Measurements from ENCODE around the gene TPI1.
"Not testable (repeated sequence)": the region's sequence is repeated elsewhere in the genome, so short reads cannot be mapped to it uniquely, and the experiment has no call there.

Gene TPI1

GRCh38 chr12:6883252-6883651 is 15.9 kb downstream of the TPI1 start:
- DNase-seq: no peak
- intact Hi-C loops (cut with DNase I): no loop called here

DNA sequence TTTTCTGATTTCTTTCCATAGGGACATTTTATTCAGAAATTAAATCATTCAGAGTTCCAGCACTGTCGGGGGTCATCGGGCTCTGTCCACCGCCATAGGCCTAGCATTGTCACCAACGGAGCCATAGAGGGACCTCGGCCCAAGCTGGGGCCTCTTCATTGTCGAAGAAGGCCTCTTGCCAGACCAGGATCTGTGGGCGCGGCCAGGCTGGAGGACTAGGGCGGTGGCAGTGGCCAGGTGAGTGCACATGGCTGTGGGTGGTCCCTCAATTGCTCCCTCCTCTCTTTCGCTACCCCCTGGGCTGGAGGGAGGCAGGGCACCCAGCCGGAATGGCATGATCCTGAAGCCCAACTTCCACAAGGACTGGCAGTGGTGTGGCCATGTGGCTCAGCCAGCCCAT is 16.4 kb downstream of the TPI1 start:
- DNase-seq: no peak
- intact Hi-C loops (cut with DNase I): no loop called here

DNA sequence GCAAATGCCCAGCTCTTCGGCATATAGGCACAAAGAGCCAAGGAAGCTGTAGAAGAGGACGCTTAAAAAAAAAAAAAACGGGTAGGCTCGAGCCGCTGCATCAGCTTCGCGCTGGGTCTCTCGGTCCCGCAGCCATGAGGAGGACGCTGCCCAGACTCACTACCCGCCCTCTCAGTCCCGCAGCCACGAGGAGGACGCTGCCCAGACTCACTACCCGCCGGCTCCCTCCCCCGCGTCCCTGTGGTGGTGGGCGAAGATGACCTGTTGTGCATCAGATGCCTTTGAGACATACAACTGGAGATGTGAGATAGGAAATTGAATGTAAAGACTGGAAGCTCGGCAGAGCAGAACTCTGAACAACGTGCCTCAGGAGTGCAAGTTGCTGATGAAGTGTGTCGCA is 17.2 kb downstream of the TPI1 start:
- intact Hi-C loops (cut with DNase I): no loop called here
- no peak for DNase-seq

DNA sequence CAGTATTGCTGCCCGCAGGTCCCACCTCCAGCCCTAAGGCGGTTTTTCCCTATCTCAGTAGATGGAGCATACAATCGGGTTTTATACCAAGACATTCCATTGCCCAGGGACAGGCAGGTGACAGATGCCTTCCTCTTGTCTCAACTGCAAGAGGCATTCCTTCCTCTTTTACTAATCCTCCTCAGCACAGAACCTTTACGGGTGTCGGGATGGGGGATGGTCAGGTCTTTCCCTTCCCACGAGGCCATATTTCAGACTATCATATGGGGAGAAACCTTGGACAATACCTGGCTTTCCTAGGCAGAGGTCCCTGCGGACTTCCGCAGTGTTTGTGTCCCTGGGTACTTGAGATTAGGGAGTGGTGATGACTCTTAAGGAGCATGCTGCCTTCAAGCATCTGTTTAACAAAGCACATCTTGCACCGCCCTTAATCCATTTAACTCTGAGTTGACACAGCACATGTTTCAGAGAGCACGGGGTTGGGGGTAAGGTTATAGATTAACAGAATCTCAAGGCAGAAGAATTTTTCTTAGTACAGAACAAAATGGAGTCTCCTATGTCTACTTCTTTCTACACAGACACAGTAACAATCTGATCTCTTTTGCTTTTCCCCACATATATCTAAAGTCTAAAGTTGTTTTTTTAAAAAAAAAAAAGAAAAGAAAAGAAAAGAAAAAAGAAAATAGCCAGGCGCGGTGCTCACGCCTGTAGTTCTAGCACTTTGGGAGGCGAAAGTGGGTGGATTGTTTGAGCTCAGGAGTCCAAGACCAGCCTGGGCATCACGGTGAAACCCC is 19.1 kb downstream of the TPI1 start:
- DNase-seq; intact Hi-C loops (cut with DNase I): not testable (repeated sequence)

- DNase-seq: no peak
- intact Hi-C loops (cut with DNase I): no loop called here
These were observed 20.1 kb downstream of the TPI1 start for GRCh38 chr12:6887460-6887859.

DNA sequence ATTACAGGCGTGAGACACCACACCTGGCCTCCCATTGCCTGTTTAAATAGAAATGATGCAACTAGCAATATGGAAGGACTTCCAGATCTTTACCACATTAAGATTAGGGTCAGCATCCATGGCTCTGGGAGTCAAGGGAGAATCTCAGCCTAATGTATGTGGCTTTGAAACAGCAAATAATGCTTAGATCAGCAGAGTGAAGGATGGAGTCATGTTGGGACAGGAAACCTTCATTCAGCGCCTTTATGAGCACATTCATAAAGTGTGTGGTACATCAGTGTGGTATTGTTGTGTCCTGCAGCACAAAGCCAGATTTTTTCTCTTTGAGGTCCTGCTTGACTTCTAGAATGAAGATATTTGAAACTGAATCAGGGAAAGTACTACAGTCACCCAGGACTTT is 21.0 kb downstream of the TPI1 start:
- DNase-seq: no peak
- intact Hi-C loops (cut with DNase I): no loop called here

DNA sequence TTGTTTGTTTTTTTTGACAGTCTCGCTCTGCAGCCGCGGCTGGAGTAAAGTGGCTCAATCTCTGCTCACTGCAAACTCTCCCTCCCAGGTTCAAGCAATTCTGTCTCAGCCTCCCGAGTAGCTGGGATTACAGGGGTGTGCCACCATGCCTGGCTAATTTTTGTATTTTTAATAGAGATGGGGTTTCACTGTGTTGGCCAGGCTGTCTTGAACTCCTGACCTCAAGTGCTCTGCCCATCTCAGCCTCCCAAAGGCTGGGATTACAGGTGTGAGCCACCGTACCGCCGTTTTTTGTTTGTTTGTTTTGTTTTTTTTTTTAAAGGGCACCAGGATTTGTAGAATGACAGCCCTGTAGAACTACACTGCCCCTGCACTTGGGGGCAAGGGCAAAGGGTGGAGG is 21.5 kb downstream of the TPI1 start:
- intact Hi-C loops (cut with DNase I); DNase-seq: not testable (repeated sequence)

DNA sequence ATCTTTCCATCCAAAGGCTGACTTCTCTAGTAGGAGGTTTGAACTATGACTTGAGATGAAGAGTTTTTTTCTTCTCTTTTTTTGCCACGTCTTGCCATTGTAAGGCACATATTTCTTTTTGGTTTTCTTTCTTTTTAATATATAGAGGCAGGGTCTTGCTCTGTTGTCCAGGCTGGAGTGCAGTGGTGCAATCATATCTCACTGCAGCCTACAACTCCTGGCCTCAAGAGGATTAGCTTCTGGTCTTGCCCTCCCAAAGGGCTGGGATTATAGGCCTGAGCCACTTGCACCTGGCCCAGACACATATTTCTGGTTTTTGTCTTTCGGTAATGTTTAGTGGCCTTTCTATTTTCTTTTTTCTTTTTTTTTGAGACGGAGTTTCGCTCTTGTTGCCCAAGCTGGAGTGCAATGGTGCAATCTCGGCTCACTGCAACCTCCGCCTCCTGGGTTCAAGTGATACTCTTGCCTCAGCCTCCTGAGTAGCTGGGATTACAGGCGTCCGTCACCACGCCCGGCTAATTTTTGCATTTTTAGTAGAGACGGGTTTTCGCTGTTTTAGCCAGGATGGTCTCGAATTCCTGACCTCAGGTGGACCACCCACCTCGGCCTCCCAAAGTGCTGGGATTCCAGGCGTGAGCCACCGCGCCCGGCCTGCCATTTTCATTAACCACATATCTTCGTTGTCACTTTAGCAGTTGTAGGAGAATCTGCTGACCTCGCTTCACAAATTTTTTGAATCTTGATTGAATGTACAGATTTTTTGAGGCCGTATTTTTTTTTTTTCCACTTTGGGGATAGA is 22.6 kb downstream of the TPI1 start:
- not testable (repeated sequence) for DNase-seq
- intact Hi-C loops (cut with DNase I): loop anchor here (2.0 kb wide), 2 partner anchors 17 to 37 kb away; partner anchors contain the start of genes SPSB2 and USP5

- intact Hi-C loops (cut with DNase I): loop anchor here (2.0 kb wide), 2 partner anchors 18 to 38 kb away; partner anchors contain the start of genes SPSB2 and USP5
- DNase-seq: peak; percentile 96 to 100 (median 99)
These were observed 23.7 kb downstream of the TPI1 start for GRCh38 chr12:6890789-6891645.

GRCh38 chr12:6891646-6892001 is 24.3 kb downstream of the TPI1 start:
- intact Hi-C loops (cut with DNase I): loop anchor here (2.0 kb wide), 2 partner anchors 19 to 39 kb away; partner anchors contain the start of genes SPSB2 and USP5
- DNase-seq: no peak

DNA sequence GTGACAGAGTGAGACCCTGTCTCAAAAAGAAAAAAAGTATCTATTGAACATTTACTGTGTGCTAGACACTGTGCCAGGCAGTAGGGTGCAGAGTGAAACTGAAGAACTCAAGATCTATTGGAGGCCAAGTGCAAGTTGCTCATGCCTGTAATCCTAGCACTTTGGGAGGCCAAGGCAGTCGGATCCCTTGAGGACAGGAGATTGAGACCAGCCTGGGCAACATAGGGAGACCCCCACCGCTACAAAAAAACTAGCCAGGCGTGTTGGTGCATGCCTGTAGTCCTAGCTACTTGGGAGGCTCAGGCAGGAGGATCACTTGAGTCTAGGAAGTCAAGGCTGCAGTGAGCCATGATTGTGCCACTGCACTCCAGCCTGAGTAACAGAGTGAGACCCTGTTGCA is 25.4 kb downstream of the TPI1 start:
- DNase-seq; intact Hi-C loops (cut with DNase I): not testable (repeated sequence)

GRCh38 chr12:6894321-6894720 is 27.0 kb downstream of the TPI1 start:
- intact Hi-C loops (cut with DNase I): no loop called here
- DNase-seq: no peak

- no peak for DNase-seq
- intact Hi-C loops (cut with DNase I): no loop called here
These were observed 29.6 kb downstream of the TPI1 start for GRCh38 chr12:6896846-6897435.

DNA sequence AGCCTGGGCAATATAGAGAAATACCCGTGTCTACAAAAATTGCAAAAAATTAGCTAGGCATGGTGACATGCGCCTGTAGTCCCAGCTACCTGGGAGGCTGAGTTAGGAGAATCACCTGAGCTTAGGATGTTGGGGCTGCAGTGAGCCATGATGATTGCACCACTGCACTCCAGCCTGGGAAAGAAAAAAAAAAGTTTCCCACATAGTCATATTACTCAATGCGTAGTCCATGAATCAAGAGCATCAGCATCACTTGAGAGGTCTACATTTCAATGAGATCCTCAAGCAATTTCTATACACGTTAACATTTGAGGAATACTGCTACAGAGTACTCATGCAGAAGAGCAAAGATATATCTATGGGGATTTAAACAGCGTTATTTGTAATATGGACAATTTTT is 32.1 kb downstream of the TPI1 start:
- DNase-seq: no peak
- intact Hi-C loops (cut with DNase I): no loop called here

DNA sequence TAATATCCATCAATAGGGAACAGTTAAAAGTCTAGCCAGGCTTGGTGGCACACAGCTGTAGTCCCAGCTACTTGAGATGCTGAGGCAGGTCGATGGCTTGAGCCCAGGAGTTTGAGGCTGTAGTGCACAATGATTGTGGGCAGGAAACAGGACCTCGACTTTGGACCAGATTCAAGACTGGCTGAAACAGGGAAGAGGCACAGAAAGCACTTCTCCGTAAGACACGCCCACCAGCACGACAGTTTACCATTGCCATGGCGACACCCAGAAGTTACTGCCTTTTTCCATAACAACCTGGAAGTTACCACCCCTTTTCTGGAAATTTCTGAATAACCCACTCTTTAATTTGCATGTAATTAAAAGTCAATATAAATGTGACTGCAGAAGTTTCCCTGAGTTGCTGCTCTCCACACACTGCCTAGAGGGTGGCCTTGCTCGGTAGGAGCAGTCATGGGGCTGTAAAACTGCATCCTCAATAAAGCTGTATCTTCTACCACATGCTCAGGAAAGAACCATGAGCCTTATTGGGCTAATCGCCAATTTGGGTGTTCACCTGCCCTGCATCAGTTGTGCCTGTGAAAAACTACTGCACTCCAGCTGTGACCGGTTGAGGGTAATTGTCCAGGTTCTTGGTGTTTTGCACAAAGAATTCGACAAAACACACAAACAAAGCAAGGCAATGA is 32.6 kb downstream of the TPI1 start:
- intact Hi-C loops (cut with DNase I): no loop called here
- peak in 37 of 42 donors; percentile 23 to 84 (median 54) for DNase-seq

DNA sequence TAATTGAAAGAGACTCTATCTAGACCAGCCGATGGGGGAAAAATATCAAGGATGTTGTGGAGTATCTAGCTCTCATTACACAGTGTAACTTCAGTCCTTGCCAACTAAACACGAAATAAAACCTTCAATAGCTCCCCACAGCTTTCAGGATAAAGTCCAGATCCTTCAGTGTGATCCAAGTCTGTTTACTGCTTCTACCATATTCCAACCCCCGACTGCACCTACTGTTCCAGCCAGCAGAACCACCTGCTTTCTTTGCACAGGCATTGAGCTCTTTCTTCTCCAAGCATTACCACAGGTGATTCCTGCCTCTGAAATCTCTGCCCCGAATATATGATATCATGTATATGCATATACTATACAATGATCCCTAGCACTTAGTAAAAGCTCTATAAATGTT is 35.1 kb downstream of the TPI1 start:
- no peak for DNase-seq
- intact Hi-C loops (cut with DNase I): no loop called here

DNA sequence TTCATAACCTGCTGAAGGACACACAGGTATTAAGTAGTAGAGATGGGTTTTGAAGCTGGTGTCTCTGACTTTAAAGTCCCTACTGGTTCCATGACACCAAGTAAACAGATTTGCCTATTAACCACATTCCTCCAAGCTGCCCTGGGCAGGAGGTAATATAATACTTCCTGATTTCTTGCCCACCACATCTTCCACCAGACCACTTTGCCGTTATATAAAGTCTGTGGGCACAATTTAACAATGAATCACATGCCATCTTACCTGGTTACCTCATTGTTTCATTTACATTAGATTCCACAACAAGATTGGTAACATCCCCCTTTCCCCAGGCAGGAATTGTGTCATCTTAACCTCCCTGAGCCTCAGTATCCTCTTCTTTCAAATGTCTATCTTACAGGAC is 36.4 kb downstream of the TPI1 start:
- intact Hi-C loops (cut with DNase I): no loop called here
- no peak for DNase-seq
